Thoracic aorta (tissue), 2 donors: ENCODE results near the gene SLFN12L. TPM values are rescaled to one million over a fixed set of nuclear protein-coding genes. Genes with fewer than 3 reads are reported as not detected.

Experiments used
- ATAC-seq: fragments of 150-250 bp; one replicate; pipeline ENCODE4 v1.8.0; 2017; ENCODE audit warnings: low read depth; ENCODE audit not compliant: insufficient number of reproducible peaks, low FRiP score
- DNase-seq: peaks from one replicate; pipeline ENCODE4 v3.0.0-alpha.2; 2020; ENCODE audit warnings: low spot score
- H3K27ac ChIP-seq, 2 donors: fragments of 200-600 bp; sonication (generic); 1 replicate in 1 of 2; 2 replicates in 1 of 2; pipeline ENCODE4 v1.5.1; 2016; ENCODE audit warnings: mild to moderate bottlenecking in 2 of 2, moderate library complexity in 2 of 2
- H3K27me3 ChIP-seq: fragments of 200-600 bp; sonication (generic); replicated peaks from 2 replicates; pipeline ENCODE4 v1.6.0; 2016; ENCODE audit warnings: mild to moderate bottlenecking; ENCODE audit not compliant: insufficient read depth
- H3K36me3 ChIP-seq: fragments of 200-600 bp; sonication (generic); one replicate; pipeline ENCODE4 v1.5.1; 2016
- H3K4me1 ChIP-seq, 2 donors: fragments of 200-600 bp; sonication (generic); 1 replicate in 1 of 2; 2 replicates in 1 of 2; pipeline versions ENCODE4 v1.5.1 to v1.6.0; 2016; ENCODE audit warnings: low read depth in 2 of 2, mild to moderate bottlenecking in 1 of 2; ENCODE audit not compliant: control insufficient read depth in 1 of 2
- H3K4me3 ChIP-seq: fragments of 200-600 bp; sonication (generic); 2 replicates; pipeline ENCODE4 v1.5.1; 2016; ENCODE audit warnings: mild to moderate bottlenecking
- H3K9me3 ChIP-seq: fragments of 200-600 bp; sonication (generic); 2 replicates; pipeline ENCODE4 v1.5.1; 2016
- CTCF ChIP-seq: fragments of 200-600 bp; sonication (generic); IDR thresholded peaks from one replicate; pipeline ENCODE4 v1.5.1; 2019; ENCODE audit warnings: antibody characterized with exemption
- total RNA-seq, 2 donors: library from RNA; depleted of rRNA; stranded (reverse); fragments of >200 nt; gene quantifications; one replicate each; pipeline versions ENCODE4 v1.1.0 to v1.2.3, GENCODE V29; 2016

Gene SLFN12L
- total RNA-seq, 2 donors from 2014 or later: 4.1 to 4.2 TPM

GRCh38 chr17:35560703-35561102, 23.2 kb upstream of the SLFN12L start, which contains the start of gene SLFN14:
TSS of gene SLFN14 (minus strand) at chr17:35560819. CDS start at chr17:35558062, 2,757 bp downstream.
- DNase-seq: no peak
- H3K27ac ChIP-seq: no peak within 1 kb of the TSS
- no peaks in the 10 kb centered on the region for H3K4me1 ChIP-seq
- no peak for ATAC-seq
- no peaks in the 10 kb centered on the region for H3K27me3 ChIP-seq
- H3K36me3 ChIP-seq: no peaks in the 10 kb centered on the region
- no peak for TF ChIP-seq CTCF
- H3K9me3 ChIP-seq: no peaks in the 10 kb centered on the region
- no peak within 1 kb of the TSS for H3K4me3 ChIP-seq

- H3K4me3 ChIP-seq: no peak overlapping the region
- H3K9me3 ChIP-seq: no peaks in the 10 kb centered on the region
- ATAC-seq: no peak
- H3K4me1 ChIP-seq: no peaks in the 10 kb centered on the region
- no peak for DNase-seq
- no peaks in the 10 kb centered on the region for H3K36me3 ChIP-seq
- no peak for TF ChIP-seq CTCF
- H3K27me3 ChIP-seq: no peaks in the 10 kb centered on the region
- no peak overlapping the region for H3K27ac ChIP-seq
Measured at GRCh38 chr17:35559495-35560210, 22.2 kb upstream of the SLFN12L start.

- no peaks in the 10 kb centered on the region for H3K27me3 ChIP-seq
- no peak for ATAC-seq
- no peak for TF ChIP-seq CTCF
- H3K36me3 ChIP-seq: no peaks in the 10 kb centered on the region
- no peaks in the 10 kb centered on the region for H3K4me1 ChIP-seq
- no peaks in the 10 kb centered on the region for H3K9me3 ChIP-seq
- no peak for DNase-seq
- no peak overlapping the region for H3K4me3 ChIP-seq
- H3K27ac ChIP-seq: no peak overlapping the region
Measured at GRCh38 chr17:35557353-35557752, 19.9 kb upstream of the SLFN12L start.

- no peaks in the 10 kb centered on the region for H3K9me3 ChIP-seq
- H3K27me3 ChIP-seq: no peaks in the 10 kb centered on the region
- TF ChIP-seq CTCF: no peak
Measured at GRCh38 chr17:35555691-35556090, 18.2 kb upstream of the SLFN12L start.

GRCh38 chr17:35554668-35555067, 17.2 kb upstream of the SLFN12L start:
- DNase-seq: no peak
- Histone ChIP-seq H3K27me3 (no peaks in the 10 kb centered on the region), H3K4me3 (no peak overlapping the region), H3K4me1 (no peaks in the 10 kb centered on the region), H3K36me3 (no peaks in the 10 kb centered on the region), H3K9me3 (no peaks in the 10 kb centered on the region), H3K27ac (no peak overlapping the region)
- no peak for ATAC-seq
- no peak for TF ChIP-seq CTCF

More at GRCh38 chr17:35555691-35556090, 18.2 kb upstream of the SLFN12L start:
- Histone ChIP-seq H3K4me3 (no peak overlapping the region), H3K4me1 (no peaks in the 10 kb centered on the region), H3K36me3 (no peaks in the 10 kb centered on the region), H3K27ac (no peak overlapping the region)
- DNase-seq: no peak
- ATAC-seq: no peak
